Gastrocnemius medialis (tissue), 4 donors: ENCODE measurements around the gene STARD3NL.

Experiments
- CTCF ChIP-seq, 5 experiments: fragments of 450-650 bp in 3 of 5; fragments of 200-600 bp in 2 of 5; sonication (generic) in 2 of 5; IDR thresholded peaks in 4 of 5; conservative IDR thresholded peaks in 1 of 5; 1 replicate in 4 of 5; 2 replicates in 1 of 5; pipeline ENCODE4 v1.5.1; 2016 to 2019; ENCODE audit warnings: antibody characterized with exemption in 5 of 5, mild to moderate bottlenecking in 3 of 5, moderate library complexity in 3 of 5
- POLR2A ChIP-seq, 2 donors: fragments of 450-650 bp; IDR thresholded peaks; one replicate each; pipeline ENCODE4 v1.6.1; 2017; ENCODE audit warnings: antibody characterized with exemption in 2 of 2, mild to moderate bottlenecking in 2 of 2, moderate library complexity in 2 of 2

GRCh38 chr7:38220452-38220851 lies 42.4 kb downstream of the STARD3NL start:
- TF ChIP-seq CTCF (IDR thresholded peaks at IDR 0.05 in 4 of 5, conservative IDR thresholded peaks at IDR 0.05 in 1 of 5) = no peak
- no peak for TF ChIP-seq POLR2A (IDR thresholded peaks at IDR 0.05)
